ENCODE results near the gene LMO1.

The LMO1 gene

DNA sequence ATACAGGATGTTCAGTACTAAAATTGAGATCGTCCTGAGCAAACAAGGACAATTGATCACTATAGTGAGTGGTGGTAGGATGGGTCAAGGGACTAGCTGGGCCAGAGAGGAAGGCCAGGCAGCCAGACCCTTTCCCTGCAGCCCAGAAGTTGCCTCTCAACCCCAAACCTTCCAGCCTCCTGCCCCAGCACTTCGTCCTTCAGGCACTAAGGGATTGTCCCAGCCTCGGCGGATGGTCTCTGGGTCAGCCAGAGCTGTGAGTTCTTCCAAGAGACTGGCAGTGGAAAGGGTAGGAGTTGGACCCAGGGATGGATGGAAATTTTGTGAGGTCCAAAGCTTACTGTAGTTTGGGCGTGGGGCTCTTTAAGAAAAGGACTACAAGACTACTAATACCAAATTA is 3.6 kb upstream of the LMO1 start:
- H3K9me3 ChIP-seq (ENCODE audit: low read length), result no peaks in the 10 kb centered on the region
- H3K4me3 ChIP-seq (ENCODE audit: low read length), result no peak overlapping the region
- no peaks in the 10 kb centered on the region for H3K36me3 ChIP-seq (ENCODE audit: insufficient read depth, low read length)
- peaks cover 16% of the 10 kb centered on the region for H3K4me1 ChIP-seq (ENCODE audit: insufficient read depth, low read length)
- peaks cover 58% of the 10 kb centered on the region for H3K27me3 ChIP-seq (ENCODE audit: insufficient read depth, low read length)
- H2AFZ ChIP-seq (ENCODE audit: low read depth, low read length), result no peak overlapping the region

DNA sequence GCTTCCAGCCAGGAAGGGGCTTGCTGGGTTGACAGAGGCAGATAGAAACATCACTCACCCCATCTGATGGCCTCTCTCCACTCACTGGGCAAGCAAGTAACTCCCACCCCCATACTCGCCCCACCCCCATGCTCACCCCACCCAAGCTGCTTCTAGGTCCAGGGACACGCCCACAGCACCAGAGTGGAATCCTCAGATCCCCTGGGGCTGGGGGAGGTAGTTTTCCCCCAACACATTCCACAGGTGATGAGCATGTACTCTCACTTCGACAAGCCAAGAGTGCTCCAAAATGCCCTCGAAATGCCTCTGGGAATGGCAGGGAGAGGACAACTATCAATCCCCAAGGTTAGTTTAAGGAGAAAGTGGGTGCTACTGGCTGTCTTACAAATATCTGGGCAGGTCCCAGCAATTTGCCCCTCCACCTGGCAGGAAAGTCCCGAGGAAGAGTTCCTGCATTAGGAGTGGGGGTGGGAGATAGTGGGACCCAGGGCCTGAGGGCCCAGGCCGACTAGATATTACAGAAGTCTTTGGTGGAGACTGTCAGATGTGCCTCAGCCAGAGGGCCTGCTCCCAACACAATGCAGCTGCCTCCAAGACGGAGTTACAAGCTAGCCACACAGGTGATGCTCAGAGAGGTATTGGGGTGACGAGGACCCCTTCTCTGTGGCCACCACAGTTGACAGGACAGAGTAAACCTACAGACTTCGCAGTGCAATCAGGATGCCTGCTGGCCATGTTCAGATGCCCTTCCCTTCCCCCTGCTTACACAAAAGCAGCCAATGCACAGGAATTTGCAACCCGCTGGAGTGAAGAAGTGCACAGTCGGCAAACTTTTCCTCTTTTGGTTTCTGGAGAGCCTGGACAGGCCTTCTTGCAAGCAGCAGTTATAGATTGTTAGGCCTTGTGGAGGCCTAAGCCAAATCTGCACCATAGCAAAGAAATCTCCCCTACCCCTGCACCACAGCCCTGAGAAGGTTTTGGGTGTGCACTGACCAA is 2.9 kb upstream of the LMO1 start:
- no peak overlapping the region for H2AFZ ChIP-seq (ENCODE audit: low read depth, low read length)
- H3K36me3 ChIP-seq (ENCODE audit: insufficient read depth, low read length), result no peaks in the 10 kb centered on the region
- H3K9me3 ChIP-seq (ENCODE audit: low read length), result no peaks in the 10 kb centered on the region
- H3K4me1 ChIP-seq (ENCODE audit: insufficient read depth, low read length), result peaks cover 19% of the 10 kb centered on the region
- H3K27me3 ChIP-seq (ENCODE audit: insufficient read depth, low read length), result peaks cover 64% of the 10 kb centered on the region
- no peak overlapping the region for H3K4me3 ChIP-seq (ENCODE audit: low read length)

DNA sequence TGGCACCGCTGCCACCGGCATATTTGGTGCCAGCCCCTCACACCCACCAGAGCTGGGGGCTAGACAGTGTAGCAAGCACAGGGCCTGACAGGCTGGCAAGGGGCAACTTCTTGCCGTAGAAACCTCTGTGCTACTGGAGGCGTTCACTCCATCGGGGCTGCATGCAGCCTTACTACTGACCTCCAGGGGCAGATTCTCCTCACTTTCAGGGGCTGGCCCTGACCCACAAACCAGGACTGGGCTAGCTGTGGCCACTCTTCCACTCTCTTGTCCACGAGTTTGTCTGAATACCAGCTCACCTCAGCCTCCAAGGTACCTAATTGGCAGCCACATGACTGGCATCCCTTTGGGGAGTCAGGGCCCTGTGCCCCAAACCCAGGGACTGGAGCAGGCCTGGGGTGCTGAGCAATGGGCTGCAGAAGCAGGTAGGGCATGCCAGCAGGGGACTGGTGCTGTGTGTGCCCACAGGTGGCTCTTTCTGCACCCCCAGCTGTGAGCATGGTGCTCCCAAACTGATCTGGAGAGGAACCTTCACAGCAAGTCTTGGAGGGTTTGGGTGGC is 2.1 kb upstream of the LMO1 start:
- Histone ChIP-seq H3K9me3 (ENCODE audit: low read length) (no peaks in the 10 kb centered on the region), H3K4me3 (ENCODE audit: low read length) (no peak overlapping the region), H3K36me3 (ENCODE audit: insufficient read depth, low read length) (no peaks in the 10 kb centered on the region), H2AFZ (ENCODE audit: low read depth, low read length) (no peak overlapping the region), H3K4me1 (ENCODE audit: insufficient read depth, low read length) (peaks cover 19% of the 10 kb centered on the region), H3K27me3 (ENCODE audit: insufficient read depth, low read length) (peaks cover 64% of the 10 kb centered on the region)

DNA sequence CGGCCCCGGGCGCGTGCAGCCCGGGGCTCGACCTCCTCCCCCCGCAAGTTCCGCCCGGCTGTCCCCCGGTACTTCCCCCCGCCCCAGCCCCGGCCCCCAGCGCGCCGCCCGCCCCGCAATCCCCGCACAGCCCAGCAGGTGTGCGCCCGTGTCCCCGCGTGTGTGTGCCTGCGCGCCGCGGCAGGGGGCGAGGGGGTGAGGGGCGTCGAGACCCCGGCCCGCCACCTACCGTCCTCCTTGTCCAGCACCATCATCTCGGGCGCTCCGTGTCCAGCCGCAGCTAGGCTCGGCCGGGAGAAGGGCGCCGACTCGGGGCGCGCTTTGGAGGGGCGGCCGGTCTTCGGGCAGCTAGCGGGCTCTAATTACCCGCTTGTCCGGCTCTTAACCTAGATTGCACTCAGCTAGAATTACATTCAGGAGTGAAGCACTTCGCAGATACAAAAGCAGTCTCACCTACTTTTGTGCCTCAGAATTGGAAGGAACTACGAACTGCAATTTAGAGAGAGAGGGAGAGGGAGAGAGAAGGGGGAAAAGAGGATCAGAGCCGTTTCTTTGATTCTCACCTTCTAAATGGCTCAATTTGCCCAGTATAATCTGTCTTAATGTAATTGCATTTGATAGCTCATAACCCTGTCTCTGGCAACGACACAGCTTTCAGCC is 439 bp downstream of the LMO1 start:
- Histone ChIP-seq H3K4me3 (ENCODE audit: low read length) (peak overlapping the region; percentile 48), H2AFZ (ENCODE audit: low read depth, low read length) (peak overlapping the region; percentile 96), H3K36me3 (ENCODE audit: insufficient read depth, low read length) (no peaks in the 10 kb centered on the region), H3K4me1 (ENCODE audit: insufficient read depth, low read length) (peaks cover 12% of the 10 kb centered on the region), H3K27me3 (ENCODE audit: insufficient read depth, low read length) (peaks cover 60% of the 10 kb centered on the region), H3K9me3 (ENCODE audit: low read length) (no peaks in the 10 kb centered on the region)

DNA sequence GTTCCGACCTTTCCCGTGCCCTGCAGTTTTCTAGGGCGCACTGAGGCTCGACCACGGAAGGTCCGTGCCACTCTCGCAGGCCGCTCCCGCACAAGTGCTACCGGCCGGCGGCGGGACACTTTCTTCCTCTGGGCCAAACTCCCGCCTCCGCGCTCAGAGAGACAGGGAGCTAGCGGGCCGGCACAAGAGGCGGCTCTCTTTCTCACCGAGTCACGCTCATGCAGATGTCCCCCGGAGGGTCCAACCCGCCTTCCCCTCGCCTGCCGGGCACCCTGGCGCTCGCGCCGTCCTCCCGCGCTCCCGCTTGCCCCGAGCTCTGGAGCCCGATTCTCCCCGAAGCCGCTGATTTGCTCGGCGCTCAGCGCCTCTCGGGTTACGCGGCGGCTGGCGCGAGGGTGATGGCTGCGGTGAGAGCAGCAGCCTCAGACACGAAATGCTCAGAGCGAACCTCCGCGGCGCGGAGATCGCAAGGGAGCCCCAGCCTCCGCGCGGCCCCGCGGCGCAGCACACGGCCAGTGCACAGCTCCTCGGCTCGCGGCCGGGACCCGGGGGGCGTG is 1.0 kb downstream of the LMO1 start:
- H3K4me1 ChIP-seq (ENCODE audit: insufficient read depth, low read length), result peaks cover 12% of the 10 kb centered on the region
- H3K27me3 ChIP-seq (ENCODE audit: insufficient read depth, low read length), result peaks cover 55% of the 10 kb centered on the region
- H3K36me3 ChIP-seq (ENCODE audit: insufficient read depth, low read length), result no peaks in the 10 kb centered on the region
- peak overlapping the region; percentile 48 for H3K4me3 ChIP-seq (ENCODE audit: low read length)
- H2AFZ ChIP-seq (ENCODE audit: low read depth, low read length), result peak overlapping the region; percentile 96
- no peaks in the 10 kb centered on the region for H3K9me3 ChIP-seq (ENCODE audit: low read length)

DNA sequence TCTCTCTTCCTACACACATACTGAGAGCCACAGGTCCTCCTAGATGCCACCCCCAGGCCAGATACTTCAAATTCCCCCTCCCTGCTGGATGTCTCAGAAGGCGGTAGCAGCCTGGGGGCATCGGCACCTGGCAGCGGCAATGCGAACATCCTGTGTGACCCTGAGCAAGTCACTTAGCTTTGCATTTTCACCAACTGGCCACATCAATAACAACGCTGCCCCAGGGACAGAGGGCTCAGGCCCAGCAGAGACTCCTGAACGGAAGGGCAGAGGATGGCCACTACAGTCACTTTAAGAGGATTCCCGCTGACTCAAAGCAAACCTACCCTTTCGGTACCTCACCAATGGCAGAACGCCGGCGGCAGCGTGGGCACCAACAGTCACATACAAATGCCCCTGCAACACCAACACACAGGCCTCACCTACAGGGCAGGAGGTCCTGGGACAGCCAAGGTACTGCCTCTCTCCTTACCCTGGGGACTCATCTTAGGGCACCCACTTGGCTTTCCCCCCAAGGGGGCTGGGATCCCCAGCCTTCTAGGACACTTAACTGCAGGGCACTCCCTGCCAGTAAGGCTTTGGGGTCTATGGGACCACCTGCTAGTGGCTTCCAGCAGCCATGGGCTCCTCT is 1.6 kb downstream of the LMO1 start:
- Histone ChIP-seq H3K4me1 (ENCODE audit: insufficient read depth, low read length) (peaks cover 12% of the 10 kb centered on the region), H3K27me3 (ENCODE audit: insufficient read depth, low read length) (peaks cover 49% of the 10 kb centered on the region), H2AFZ (ENCODE audit: low read depth, low read length) (peak overlapping the region; percentile 96), H3K9me3 (ENCODE audit: low read length) (no peaks in the 10 kb centered on the region), H3K36me3 (ENCODE audit: insufficient read depth, low read length) (no peaks in the 10 kb centered on the region), H3K4me3 (ENCODE audit: low read length) (peak overlapping the region; percentile 48)

DNA sequence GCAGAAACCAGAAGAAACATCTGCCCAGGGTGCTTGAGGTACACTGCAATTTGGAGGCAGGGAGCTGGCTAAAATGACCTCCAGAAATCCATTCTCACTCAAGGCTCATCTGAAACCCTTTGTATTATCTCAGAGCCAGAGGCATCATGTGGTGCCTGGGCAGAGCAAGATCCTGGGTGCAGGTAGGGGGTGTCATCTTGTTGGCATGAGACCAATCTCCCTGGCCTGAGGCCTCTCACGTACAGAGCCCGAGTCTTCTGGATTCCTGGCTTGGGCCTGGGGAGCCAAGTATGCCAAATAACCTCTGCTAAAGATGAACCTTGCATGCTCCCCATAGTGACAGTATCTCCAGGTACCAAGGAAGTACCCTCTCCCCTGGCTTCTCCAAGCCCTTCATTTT is 2.4 kb downstream of the LMO1 start:
- Histone ChIP-seq H3K9me3 (ENCODE audit: low read length) (no peaks in the 10 kb centered on the region), H3K4me1 (ENCODE audit: insufficient read depth, low read length) (peaks cover 12% of the 10 kb centered on the region), H2AFZ (ENCODE audit: low read depth, low read length) (no peak overlapping the region), H3K36me3 (ENCODE audit: insufficient read depth, low read length) (no peaks in the 10 kb centered on the region), H3K4me3 (ENCODE audit: low read length) (no peak overlapping the region), H3K27me3 (ENCODE audit: insufficient read depth, low read length) (peaks cover 41% of the 10 kb centered on the region)

DNA sequence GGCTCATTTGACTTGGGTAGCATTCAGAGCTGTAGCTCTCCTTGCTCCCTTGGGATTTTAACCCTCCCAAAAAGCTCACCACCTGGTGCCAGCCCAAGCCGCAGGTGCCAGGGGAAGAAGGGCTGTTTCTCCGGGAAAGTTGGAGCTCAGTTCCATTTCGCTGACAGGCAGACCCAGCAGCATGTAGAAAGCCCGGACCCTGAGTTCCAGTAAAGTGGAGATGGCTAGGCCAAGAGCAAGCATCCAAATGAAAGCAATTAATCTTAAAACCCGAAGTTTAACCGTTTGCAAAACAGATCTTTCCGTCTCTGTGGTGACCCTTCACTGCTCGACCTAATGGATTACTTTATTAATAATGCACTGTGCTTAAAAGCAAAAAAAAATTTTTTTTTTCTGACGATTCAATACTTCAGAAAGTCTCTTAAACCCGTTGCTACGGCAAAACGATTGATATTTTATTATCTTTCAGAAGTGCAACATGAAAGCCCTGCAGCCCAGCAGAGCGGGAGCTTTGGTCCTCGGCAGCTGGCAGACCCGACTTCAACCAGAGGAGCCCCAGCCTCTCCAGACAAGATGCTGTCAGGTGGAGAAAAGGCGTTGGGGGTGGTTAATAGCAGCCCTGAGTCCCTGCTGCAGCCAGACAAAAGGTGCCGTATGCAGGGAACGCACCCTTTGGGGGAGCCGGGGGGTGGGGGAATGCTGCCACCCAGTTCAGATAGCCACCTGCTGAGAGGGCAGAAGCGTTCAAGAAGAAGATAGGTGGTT is 3.3 kb downstream of the LMO1 start:
- Histone ChIP-seq H3K27me3 (ENCODE audit: insufficient read depth, low read length) (peaks cover 34% of the 10 kb centered on the region), H3K36me3 (ENCODE audit: insufficient read depth, low read length) (no peaks in the 10 kb centered on the region), H2AFZ (ENCODE audit: low read depth, low read length) (no peak overlapping the region), H3K4me3 (ENCODE audit: low read length) (no peak overlapping the region), H3K9me3 (ENCODE audit: low read length) (no peaks in the 10 kb centered on the region), H3K4me1 (ENCODE audit: insufficient read depth, low read length) (peaks cover 12% of the 10 kb centered on the region)

DNA sequence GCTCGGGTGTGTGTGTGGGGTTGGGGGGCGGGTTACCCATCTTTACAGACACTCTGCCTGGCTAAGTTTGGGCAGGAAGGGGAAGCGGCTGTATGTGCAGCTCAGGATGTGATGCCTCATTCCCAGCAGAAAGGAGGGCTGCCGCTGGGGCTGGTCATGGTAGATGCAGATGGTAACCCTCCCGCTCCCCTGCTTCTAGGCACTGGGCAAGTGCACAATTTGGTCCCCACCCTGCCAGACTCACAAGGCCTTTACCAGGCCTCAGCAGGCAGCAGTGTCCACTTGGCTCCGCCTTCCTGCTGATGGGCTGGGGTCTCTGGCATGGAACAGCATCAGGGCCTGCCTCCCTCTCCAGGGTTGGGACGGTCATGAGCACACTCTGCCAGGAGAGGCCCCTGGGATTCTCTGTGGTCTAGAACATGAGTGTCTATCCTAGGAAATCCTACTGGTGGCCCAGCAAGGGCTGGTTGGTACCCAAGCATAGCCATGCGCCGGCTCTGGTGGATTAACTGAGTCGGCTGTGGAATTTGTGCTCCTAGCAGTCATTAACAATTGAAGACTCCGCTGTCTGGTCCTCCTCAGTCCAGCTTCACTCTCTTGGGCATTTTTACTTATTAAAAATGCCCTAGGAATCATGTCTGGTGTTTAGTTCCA is 4.2 kb downstream of the LMO1 start:
- Histone ChIP-seq H2AFZ (ENCODE audit: low read depth, low read length) (no peak overlapping the region), H3K4me3 (ENCODE audit: low read length) (no peak overlapping the region), H3K27me3 (ENCODE audit: insufficient read depth, low read length) (peaks cover 34% of the 10 kb centered on the region), H3K9me3 (ENCODE audit: low read length) (no peaks in the 10 kb centered on the region), H3K36me3 (ENCODE audit: insufficient read depth, low read length) (no peaks in the 10 kb centered on the region), H3K4me1 (ENCODE audit: insufficient read depth, low read length) (peaks cover 12% of the 10 kb centered on the region)

DNA sequence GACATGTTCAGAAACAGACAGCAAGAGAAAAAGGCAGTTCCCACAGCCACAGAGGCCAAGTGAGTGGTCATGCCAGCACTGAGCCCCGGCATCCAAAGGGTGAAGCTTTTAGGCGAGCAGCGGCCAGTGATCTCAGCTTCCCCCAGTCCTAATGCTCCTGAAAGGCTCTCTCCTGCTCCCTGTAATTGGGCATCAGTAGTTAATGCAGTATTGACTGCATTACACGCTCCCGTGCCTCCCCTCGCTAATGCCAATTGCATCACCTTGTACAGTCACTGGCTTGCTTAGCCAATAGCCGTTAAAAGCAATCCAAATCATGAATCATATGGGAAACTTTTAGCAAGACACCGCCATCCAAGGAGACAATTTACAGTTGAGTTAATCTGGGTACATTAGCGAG is 4.9 kb downstream of the LMO1 start:
- H3K9me3 ChIP-seq (ENCODE audit: low read length), result no peaks in the 10 kb centered on the region
- no peak overlapping the region for H2AFZ ChIP-seq (ENCODE audit: low read depth, low read length)
- peaks cover 34% of the 10 kb centered on the region for H3K27me3 ChIP-seq (ENCODE audit: insufficient read depth, low read length)
- no peaks in the 10 kb centered on the region for H3K36me3 ChIP-seq (ENCODE audit: insufficient read depth, low read length)
- peaks cover 12% of the 10 kb centered on the region for H3K4me1 ChIP-seq (ENCODE audit: insufficient read depth, low read length)
- H3K4me3 ChIP-seq (ENCODE audit: low read length), result no peak overlapping the region

DNA sequence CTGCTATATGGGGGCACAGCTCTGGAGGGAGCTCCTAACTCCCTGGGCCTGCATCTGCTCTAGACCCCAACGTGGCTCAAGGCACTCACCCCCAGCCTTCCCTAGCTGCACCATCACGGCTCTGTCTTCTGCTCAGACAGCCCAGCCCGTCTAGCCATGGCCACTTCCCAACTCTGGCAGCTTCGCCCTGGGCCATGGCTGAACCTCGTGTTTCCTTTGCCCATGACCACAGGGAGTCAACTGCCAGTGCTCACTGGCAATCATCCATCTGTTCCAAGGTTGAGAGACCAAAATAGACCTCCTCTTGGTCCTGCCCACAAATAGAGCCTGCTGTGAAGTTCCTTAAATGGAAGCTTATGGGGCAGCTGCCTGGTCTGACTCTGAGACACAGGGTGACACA is 5.4 kb downstream of the LMO1 start:
- Histone ChIP-seq H3K27me3 (ENCODE audit: insufficient read depth, low read length) (peaks cover 34% of the 10 kb centered on the region), H3K9me3 (ENCODE audit: low read length) (no peaks in the 10 kb centered on the region), H2AFZ (ENCODE audit: low read depth, low read length) (no peak overlapping the region), H3K4me1 (ENCODE audit: insufficient read depth, low read length) (peaks cover 8% of the 10 kb centered on the region), H3K4me3 (ENCODE audit: low read length) (no peak overlapping the region), H3K36me3 (ENCODE audit: insufficient read depth, low read length) (no peaks in the 10 kb centered on the region)

All from neuron (in vitro differentiated cells).